Chondrocyte (in vitro differentiated cells): ENCODE results near the gene PANX3. TPM values are rescaled to one million over a fixed set of nuclear protein-coding genes. Genes with fewer than 3 reads are reported as not detected.

Experiments used
- DNase-seq: peaks from one replicate; pipeline ENCODE4 v3.0.0; 2021; ENCODE audit warnings: mixed read lengths, low spot score
- H3K27ac Mint-ChIP-seq: one replicate; pipeline ENCODE4 v1.8.0; 2021; ENCODE audit warnings: mild to moderate bottlenecking, moderate library complexity, mixed read lengths; ENCODE audit not compliant: unreplicated experiment
- H3K27me3 Mint-ChIP-seq: 2 replicates; pipeline ENCODE4 v1.8.0; 2021; ENCODE audit warnings: low read depth, mixed read lengths
- H3K36me3 Mint-ChIP-seq: 2 replicates; pipeline ENCODE4 v1.8.0; 2021; ENCODE audit warnings: low read depth, mixed read lengths
- H3K4me1 Mint-ChIP-seq: 2 replicates; pipeline ENCODE4 v1.8.0; 2021; ENCODE audit warnings: low read depth, mild to moderate bottlenecking, mixed read lengths
- H3K4me3 Mint-ChIP-seq: one replicate; pipeline ENCODE4 v1.8.0; 2021; ENCODE audit warnings: mild to moderate bottlenecking, moderate library complexity, mixed read lengths; ENCODE audit not compliant: unreplicated experiment
- H3K9me3 Mint-ChIP-seq: 2 replicates; pipeline ENCODE4 v1.8.0; 2021; ENCODE audit warnings: low read depth, mixed read lengths
- CTCF ChIP-seq: fragments of 200-600 bp; sonication (generic); IDR thresholded peaks from 2 replicates; pipeline ENCODE4 v1.5.0; 2021; ENCODE audit warnings: antibody characterized with exemption, mild to moderate bottlenecking, moderate library complexity
- total RNA-seq: library from RNA; stranded (reverse); gene quantifications from 3 replicates; pipeline ENCODE4 v1.2.1, GENCODE V29; 2021

PANX3 gene
- total RNA-seq, 1 donor from 2014 or later: not detected

- H3K4me1 Mint-ChIP-seq: peaks cover 24% of the 10 kb centered on the region
- H3K36me3 Mint-ChIP-seq: peaks cover 17% of the 10 kb centered on the region
- H3K9me3 Mint-ChIP-seq: no peaks in the 10 kb centered on the region
- H3K27ac Mint-ChIP-seq: peak overlapping the region; percentile 29
- DNase-seq: no peak
- no peak for TF ChIP-seq CTCF
- H3K27me3 Mint-ChIP-seq: peaks cover 3% of the 10 kb centered on the region
- H3K4me3 Mint-ChIP-seq: no peak overlapping the region
Observed at GRCh38 chr11:124625504-124626168, 14.4 kb downstream of the PANX3 start.

GRCh38 chr11:124627546-124627945 lies 16.3 kb downstream of the PANX3 start:
- TF ChIP-seq CTCF: no peak
- no peak for DNase-seq
- Mint-ChIP-seq H3K36me3 (peaks cover 31% of the 10 kb centered on the region), H3K9me3 (no peaks in the 10 kb centered on the region), H3K4me1 (peaks cover 17% of the 10 kb centered on the region), H3K27ac (no peak overlapping the region), H3K27me3 (no peaks in the 10 kb centered on the region), H3K4me3 (no peak overlapping the region)

GRCh38 chr11:124629961-124630360 lies 18.7 kb downstream of the PANX3 start:
- Mint-ChIP-seq H3K27me3 (no peaks in the 10 kb centered on the region), H3K9me3 (no peaks in the 10 kb centered on the region), H3K36me3 (peaks cover 38% of the 10 kb centered on the region), H3K4me3 (no peak overlapping the region), H3K4me1 (peaks cover 1% of the 10 kb centered on the region), H3K27ac (no peak overlapping the region)
- DNase-seq: no peak
- TF ChIP-seq CTCF: no peak

- DNase-seq: no peak
- Mint-ChIP-seq H3K9me3 (no peaks in the 10 kb centered on the region), H3K27ac (no peak overlapping the region), H3K4me1 (no peaks in the 10 kb centered on the region), H3K36me3 (peaks cover 40% of the 10 kb centered on the region), H3K4me3 (no peak overlapping the region), H3K27me3 (no peaks in the 10 kb centered on the region)
- peak; percentile 72 for TF ChIP-seq CTCF
Observed at GRCh38 chr11:124633355-124633754, 22.1 kb downstream of the PANX3 start.

- H3K4me1 Mint-ChIP-seq: no peaks in the 10 kb centered on the region
- no peak overlapping the region for H3K4me3 Mint-ChIP-seq
- H3K27me3 Mint-ChIP-seq: no peaks in the 10 kb centered on the region
- no peak for TF ChIP-seq CTCF
- peaks cover 29% of the 10 kb centered on the region for H3K36me3 Mint-ChIP-seq
- no peaks in the 10 kb centered on the region for H3K9me3 Mint-ChIP-seq
- no peak for DNase-seq
- no peak overlapping the region for H3K27ac Mint-ChIP-seq
Observed at GRCh38 chr11:124635932-124636331, 24.7 kb downstream of the PANX3 start.
